Rectal smooth muscle tissue (tissue), 1 donor: Measurements from ENCODE around the gene WNT10A.

Experiments used
- H3K27ac ChIP-seq: one replicate; pipeline ENCODE4 v1.7.0; 2013; ENCODE audit warnings: low read depth, low read length, inconsistent platforms
- H3K27me3 ChIP-seq: one replicate; pipeline ENCODE4 v1.7.0; 2013; ENCODE audit warnings: low read length; ENCODE audit not compliant: control insufficient read depth, insufficient read depth
- H3K36me3 ChIP-seq: one replicate; pipeline ENCODE4 v1.7.0; 2013; ENCODE audit warnings: low read length; ENCODE audit not compliant: control insufficient read depth, insufficient read depth
- H3K4me1 ChIP-seq: one replicate; pipeline ENCODE4 v1.7.0; 2013; ENCODE audit warnings: low read length; ENCODE audit not compliant: control insufficient read depth, insufficient read depth
- H3K4me3 ChIP-seq: one replicate; pipeline ENCODE4 v1.7.0; 2013; ENCODE audit warnings: low read length
- H3K9ac ChIP-seq: one replicate; pipeline ENCODE4 v1.7.0; 2013; ENCODE audit warnings: low read length

WNT10A gene

GRCh38 chr2:218872645-218873358 is 7.8 kb upstream of the WNT10A start:
- H3K4me3 ChIP-seq: no peak overlapping the region
- H3K27ac ChIP-seq: no peak overlapping the region
- H3K4me1 ChIP-seq: no peaks in the 10 kb centered on the region
- H3K36me3 ChIP-seq: no peaks in the 10 kb centered on the region
- no peak overlapping the region for H3K9ac ChIP-seq
- H3K27me3 ChIP-seq: peaks cover 36% of the 10 kb centered on the region

GRCh38 chr2:218873359-218874194 is 7.1 kb upstream of the WNT10A start:
- no peaks in the 10 kb centered on the region for H3K4me1 ChIP-seq
- H3K27ac ChIP-seq: no peak overlapping the region
- H3K27me3 ChIP-seq: peaks cover 36% of the 10 kb centered on the region
- H3K9ac ChIP-seq: no peak overlapping the region
- no peak overlapping the region for H3K4me3 ChIP-seq
- H3K36me3 ChIP-seq: no peaks in the 10 kb centered on the region

GRCh38 chr2:218875692-218876246 is 4.9 kb upstream of the WNT10A start:
- Histone ChIP-seq H3K4me3 (no peak overlapping the region), H3K4me1 (no peaks in the 10 kb centered on the region), H3K27me3 (peaks cover 36% of the 10 kb centered on the region), H3K9ac (no peak overlapping the region), H3K36me3 (no peaks in the 10 kb centered on the region), H3K27ac (no peak overlapping the region)

GRCh38 chr2:218876562-218877219 is 4.0 kb upstream of the WNT10A start:
- Histone ChIP-seq H3K9ac (no peak overlapping the region), H3K27me3 (peaks cover 37% of the 10 kb centered on the region), H3K4me3 (no peak overlapping the region), H3K4me1 (no peaks in the 10 kb centered on the region), H3K36me3 (no peaks in the 10 kb centered on the region), H3K27ac (no peak overlapping the region)

GRCh38 chr2:218877331-218877730 is 3.3 kb upstream of the WNT10A start:
- no peak overlapping the region for H3K27ac ChIP-seq
- H3K27me3 ChIP-seq: peaks cover 37% of the 10 kb centered on the region
- no peak overlapping the region for H3K4me3 ChIP-seq
- H3K9ac ChIP-seq: no peak overlapping the region
- no peaks in the 10 kb centered on the region for H3K4me1 ChIP-seq
- no peaks in the 10 kb centered on the region for H3K36me3 ChIP-seq

GRCh38 chr2:218877891-218878290 is 2.8 kb upstream of the WNT10A start:
- Histone ChIP-seq H3K4me1 (no peaks in the 10 kb centered on the region), H3K9ac (no peak overlapping the region), H3K36me3 (no peaks in the 10 kb centered on the region), H3K4me3 (no peak overlapping the region), H3K27me3 (peaks cover 37% of the 10 kb centered on the region), H3K27ac (no peak overlapping the region)

- H3K9ac ChIP-seq: no peak overlapping the region
- peaks cover 41% of the 10 kb centered on the region for H3K27me3 ChIP-seq
- H3K27ac ChIP-seq: no peak overlapping the region
- no peaks in the 10 kb centered on the region for H3K36me3 ChIP-seq
- no peaks in the 10 kb centered on the region for H3K4me1 ChIP-seq
- no peak overlapping the region for H3K4me3 ChIP-seq
Observed at GRCh38 chr2:218878486-218878885, 2.2 kb upstream of the WNT10A start.

GRCh38 chr2:218878926-218879761 is 1.5 kb upstream of the WNT10A start:
- Histone ChIP-seq H3K27me3 (peaks cover 44% of the 10 kb centered on the region), H3K27ac (no peak overlapping the region), H3K4me3 (no peak overlapping the region), H3K36me3 (no peaks in the 10 kb centered on the region), H3K9ac (no peak overlapping the region), H3K4me1 (no peaks in the 10 kb centered on the region)

GRCh38 chr2:218879776-218880101 is 913 bp upstream of the WNT10A start:
- H3K4me1 ChIP-seq: no peaks in the 10 kb centered on the region
- no peak overlapping the region for H3K4me3 ChIP-seq
- H3K27me3 ChIP-seq: peaks cover 49% of the 10 kb centered on the region
- no peaks in the 10 kb centered on the region for H3K36me3 ChIP-seq
- no peak overlapping the region for H3K27ac ChIP-seq
- no peak overlapping the region for H3K9ac ChIP-seq

GRCh38 chr2:218880859-218881594 is 375 bp downstream of the WNT10A start:
- no peak overlapping the region for H3K9ac ChIP-seq
- H3K27me3 ChIP-seq: peaks cover 48% of the 10 kb centered on the region
- no peaks in the 10 kb centered on the region for H3K4me1 ChIP-seq
- H3K4me3 ChIP-seq: peak overlapping the region; percentile 28
- no peak overlapping the region for H3K27ac ChIP-seq
- no peaks in the 10 kb centered on the region for H3K36me3 ChIP-seq

- Histone ChIP-seq H3K36me3 (no peaks in the 10 kb centered on the region), H3K27ac (no peak overlapping the region), H3K9ac (no peak overlapping the region), H3K27me3 (peaks cover 43% of the 10 kb centered on the region), H3K4me3 (no peak overlapping the region), H3K4me1 (no peaks in the 10 kb centered on the region)
Observed at GRCh38 chr2:218881744-218882460, 1.2 kb downstream of the WNT10A start.
